H1 (cell line): ENCODE measurements around the gene ANAPC10. TPM values are rescaled to one million over a fixed set of nuclear protein-coding genes. Genes with fewer than 3 reads are reported as not detected.

Experiments used
- BRCA1 ChIP-seq: IDR thresholded peaks from 2 replicates; pipeline ENCODE4 v1.6.1; 2012; ENCODE audit warnings: low read depth, low read length, improper control_type of control experiment
- MAFK ChIP-seq: IDR thresholded peaks from 2 replicates; pipeline ENCODE4 v1.6.1; 2012; ENCODE audit warnings: low read depth, mild to moderate bottlenecking, improper control_type of control experiment, low read length
- polyA plus RNA-seq, 7 experiments: library from polyadenylated mRNA; depleted of rRNA in 3 of 7; stranded (reverse) in 5 of 7; unstranded in 2 of 7; fragments of >200 nt in 5 of 7; fragments of 200-250 nt in 2 of 7; gene quantifications; 1 replicate in 5 of 7; 2 replicates in 1 of 7; 4 replicates in 1 of 7; pipeline versions ENCODE4 v1.2.1 to v1.2.3, GENCODE V29; 2011 to 2013; ENCODE audit warnings: missing spikeins in 2 of 7, mixed read lengths in 2 of 7
- total RNA-seq: library from RNA; stranded (reverse); fragmentation: NEBNext Ultra II Directional; extraction: Animal tissue kit (Norgen Biotek cat#: 25700); gene quantifications from 2 replicates; pipeline ENCODE4 v1.2.1, GENCODE V29; 2021

Gene ANAPC10
- total and polyA plus RNA-seq, 2 of the 8 experiments (the other 6 are each of a cell fraction or from before 2014, with no cell fraction given) = 17.6 to 23.3 TPM

- no peak for TF ChIP-seq BRCA1
- TF ChIP-seq MAFK = no peak
These were observed 113.8 kb downstream of the ANAPC10 start (continued) for GRCh38 chr4:144984241-144984640.
